Common myeloid progenitor, CD34-positive (primary cell): ENCODE results near the gene ILF2.

Experiments used
- CTCF ChIA-PET: fragments of 350-600 bp; sonication (Branson Sonifier 250); formaldehyde crosslinking; loops from one replicate; lab custom pipeline; 2021; ENCODE audit warnings: antibody characterized with exemption; lab: Charles Lee
- POLR2A ChIA-PET: fragments of 350-600 bp; sonication (Branson Sonifier 250); formaldehyde crosslinking; loops from one replicate; lab custom pipeline; 2021; ENCODE audit warnings: antibody characterized with exemption; lab: Charles Lee
- DNase-seq, 3 donors: peaks; one replicate each; pipeline versions ENCODE4 v3.0.0 to v3.0.0-alpha.2; 2013
- H3K27ac ChIP-seq, 2 experiments: 1 replicate in 1 of 2; 2 replicates in 1 of 2; pipeline ENCODE4 v1.7.0; 2013; ENCODE audit warnings: inconsistent platforms in 2 of 2, low read length in 2 of 2, mild to moderate bottlenecking in 2 of 2, low read depth in 1 of 2, moderate library complexity in 1 of 2; ENCODE audit not compliant: severe bottlenecking in 2 of 2, insufficient read depth in 1 of 2, poor library complexity in 1 of 2
- H3K27me3 ChIP-seq, 5 experiments: replicated peaks in 2 of 5; 1 replicate in 3 of 5; 2 replicates in 2 of 5; pipeline versions ENCODE4 v1.6.1 to v1.7.0; 2013; ENCODE audit warnings: low read length in 4 of 5, mild to moderate bottlenecking in 2 of 5, moderate library complexity in 2 of 5, inconsistent platforms in 1 of 5; ENCODE audit not compliant: insufficient read depth in 5 of 5, control insufficient read depth in 4 of 5
- H3K36me3 ChIP-seq, 4 experiments: 1 replicate in 2 of 4; 2 replicates in 2 of 4; pipeline versions ENCODE4 v1.6.1 to v1.7.0; 2013; ENCODE audit warnings: low read length in 3 of 4, control low read depth in 1 of 4, mild to moderate bottlenecking in 1 of 4; ENCODE audit not compliant: control insufficient read depth in 4 of 4, insufficient read depth in 4 of 4
- H3K4me1 ChIP-seq, 4 experiments: 1 replicate in 3 of 4; 2 replicates in 1 of 4; pipeline versions ENCODE4 v1.6.1 to v1.7.1; 2013; ENCODE audit warnings: low read length in 3 of 4, mild to moderate bottlenecking in 3 of 4, control low read depth in 1 of 4, inconsistent platforms in 1 of 4, moderate library complexity in 1 of 4; ENCODE audit not compliant: control insufficient read depth in 4 of 4, insufficient read depth in 4 of 4; ENCODE audit errors: control extremely low read depth in 1 of 4
- H3K4me3 ChIP-seq, 7 experiments: 1 replicate in 4 of 7; 2 replicates in 3 of 7; pipeline versions ENCODE4 v1.5.1 to v1.7.0; 2013; ENCODE audit warnings: mild to moderate bottlenecking in 7 of 7, low read length in 6 of 7, moderate library complexity in 6 of 7, inconsistent platforms in 2 of 7, low read depth in 2 of 7, control low read depth in 1 of 7; ENCODE audit not compliant: insufficient read depth in 4 of 7, control insufficient read depth in 1 of 7; ENCODE audit errors: extremely low read depth in 1 of 7
- H3K9me3 ChIP-seq, 5 experiments: 1 replicate in 4 of 5; 2 replicates in 1 of 5; pipeline versions ENCODE4 v1.6.1 to v1.7.1; 2013; ENCODE audit warnings: low read length in 4 of 5, mild to moderate bottlenecking in 2 of 5, inconsistent platforms in 1 of 5, low read depth in 1 of 5, moderate library complexity in 1 of 5; ENCODE audit not compliant: control insufficient read depth in 4 of 5, insufficient read depth in 2 of 5; ENCODE audit errors: control extremely low read depth in 1 of 5
- WGBS: methylation state at CpG from one replicate; pipeline ENCODE4 v1.1.5; 2013; ENCODE audit not compliant: insufficient coverage; 5-methylcytosine and 5-hydroxymethylcytosine counted together

ILF2 gene

DNA sequence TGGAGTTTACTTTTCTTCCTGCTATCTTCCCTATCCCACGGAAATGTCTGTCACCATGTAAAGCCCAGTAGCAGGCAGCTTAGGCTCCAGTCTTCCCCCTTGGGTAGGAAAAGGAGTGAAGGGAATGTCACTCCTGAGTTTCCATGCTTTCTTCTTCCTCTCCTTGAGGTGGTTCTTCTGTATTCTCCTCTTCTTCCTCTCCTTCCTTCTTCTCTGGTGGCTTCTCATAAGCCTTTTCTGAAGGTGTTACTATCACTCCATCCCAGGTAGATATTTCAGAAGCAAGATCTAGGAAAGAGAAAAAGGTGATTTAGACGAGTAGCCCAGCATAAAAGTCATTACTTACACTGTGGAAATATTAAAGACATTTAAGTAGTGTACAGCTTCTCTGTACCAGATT lies 8.5 kb downstream of the ILF2 start:
- POLR2A ChIA-PET, result interaction anchor here (0.6 to 1.3 kb wide), 3 partner anchors 23 to 28 kb away, joined by 3 to 4 read pairs (median 3); partner anchors contain the start of gene CHTOP
- WGBS, result no CpG with 5 or more reads among the region's 2 CpGs
- Histone ChIP-seq H3K27ac (no peak overlapping the region), H3K4me3 (no peak overlapping the region), H3K4me1 (peaks cover 3 to 18% (median 13%) of the 10 kb centered on the region in 4 experiments), H3K36me3 (peaks cover 21 to 65% (median 52%) of the 10 kb centered on the region in 4 experiments), H3K9me3 (no peaks in the 10 kb centered on the region), H3K27me3 (no peaks in the 10 kb centered on the region)
- CTCF ChIA-PET, result no interaction called here
- DNase-seq, result no peak

DNA sequence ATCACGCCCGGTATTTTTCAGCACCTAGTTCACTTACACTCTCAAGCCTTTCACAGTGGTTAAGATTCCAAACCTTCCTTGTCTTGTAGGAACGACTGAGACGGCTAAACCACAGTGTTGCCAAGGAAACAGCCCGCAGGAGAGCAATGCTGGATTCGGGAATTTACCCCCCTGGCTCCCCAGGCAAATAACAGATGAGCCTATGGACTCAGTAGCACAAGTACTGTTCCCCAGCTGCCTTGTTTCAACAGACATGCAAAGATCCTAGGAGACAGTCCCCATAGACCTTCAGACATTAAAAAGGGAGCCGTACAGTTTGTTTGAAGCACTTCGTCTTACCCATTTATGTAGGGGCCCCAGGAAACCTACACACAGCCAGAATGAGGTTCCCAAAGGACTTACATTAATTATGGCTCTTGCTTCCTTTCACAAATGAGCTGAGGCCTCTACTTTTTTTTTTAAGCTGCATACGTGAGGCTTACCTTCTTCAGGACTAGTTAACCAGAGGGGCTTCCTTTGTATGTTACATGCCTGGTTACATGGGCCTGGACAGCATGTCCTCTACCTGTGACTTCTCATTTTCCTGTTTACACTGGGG lies 9.6 kb downstream of the ILF2 start:
- Histone ChIP-seq H3K27me3 (no peaks in the 10 kb centered on the region), H3K27ac (no peak overlapping the region), H3K4me3 (no peak overlapping the region), H3K4me1 (peaks cover 3 to 18% (median 13%) of the 10 kb centered on the region in 4 experiments), H3K9me3 (no peaks in the 10 kb centered on the region), H3K36me3 (peaks cover 16 to 55% (median 44%) of the 10 kb centered on the region in 4 experiments)
- WGBS, result 88% methylated on average over 9 of the region's 9 CpGs
- DNase-seq, result no peak
- ChIA-PET POLR2A (interaction anchor here (0.7 to 1.3 kb wide), 3 partner anchors 22 to 36 kb away, joined by 3 to 4 read pairs (median 3); partner anchors contain the start of gene CHTOP), CTCF (no interaction called here)

DNA sequence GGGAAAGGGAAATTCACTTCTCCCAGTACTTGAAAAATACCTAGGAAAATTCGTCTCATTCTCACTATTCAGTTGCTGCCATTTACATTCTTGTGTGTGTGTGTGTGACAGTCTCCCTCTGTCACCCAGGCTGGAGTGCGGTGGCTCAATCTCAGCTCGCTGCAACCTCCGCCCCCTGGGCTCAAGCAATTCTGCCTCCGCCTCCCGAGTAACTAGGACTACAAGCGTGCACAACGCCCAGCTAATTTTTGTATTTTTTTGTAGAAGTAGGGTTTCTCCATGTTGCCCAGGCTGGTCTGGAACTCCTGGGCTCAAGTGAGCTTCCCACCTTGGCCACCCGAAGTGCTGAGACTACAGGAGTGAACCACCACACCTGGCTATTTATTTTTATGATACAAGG lies 11.1 kb downstream of the ILF2 start:
- ChIA-PET POLR2A (interaction anchor here (1.3 kb wide), 1 partner anchor 26 kb away, joined by 10 read pairs; the partner anchor contains the start of gene CHTOP), CTCF (interaction anchor here (1.3 to 1.5 kb wide), 3 partner anchors 10 to 16 kb away, joined by 4 to 6 read pairs (median 4); partner anchors contain the start of gene ILF2)
- Histone ChIP-seq H3K9me3 (no peaks in the 10 kb centered on the region), H3K27ac (no peak overlapping the region), H3K27me3 (no peaks in the 10 kb centered on the region), H3K4me3 (peak overlapping the region in 5 of 7 experiments; percentile 77 to 97 (median 90)), H3K36me3 (peaks cover 10 to 39% (median 32%) of the 10 kb centered on the region in 4 experiments), H3K4me1 (peaks cover 3 to 18% (median 13%) of the 10 kb centered on the region in 4 experiments)
- WGBS, result 100% methylated on average over 8 of the region's 9 CpGs
- DNase-seq, result no peak

DNA sequence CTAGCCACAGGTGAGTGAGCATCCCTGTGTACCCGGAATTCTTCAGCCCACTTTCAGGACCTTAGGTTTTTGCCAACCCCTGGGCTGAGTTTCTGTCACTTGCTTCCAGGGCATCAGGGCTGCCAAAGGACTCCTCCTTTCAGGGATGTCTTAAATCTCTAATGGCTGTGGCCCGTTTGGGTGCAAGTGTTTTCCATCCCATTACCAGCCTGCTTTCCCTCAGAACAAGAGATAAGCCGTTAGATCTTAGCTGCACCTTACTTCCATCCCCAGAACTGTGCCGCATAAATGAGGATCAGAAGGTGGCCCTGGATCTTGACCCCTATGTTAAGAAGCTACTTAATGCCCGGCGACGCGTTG lies 11.6 kb downstream of the ILF2 start:
- H3K4me3 ChIP-seq, result peak overlapping the region; percentile 66 to 97 (median 88)
- ChIA-PET POLR2A (interaction anchor here (1.3 kb wide), 1 partner anchor 25 kb away, joined by 10 read pairs; the partner anchor contains the start of gene CHTOP), CTCF (interaction anchor here (0.9 to 1.5 kb wide), 4 partner anchors 10 to 93 kb away, joined by 3 to 6 read pairs (median 4); partner anchors contain the start of gene ILF2)
- peak overlapping the region; percentile 77 to 85 for H3K27ac ChIP-seq
- H3K36me3 ChIP-seq, result peaks cover 7 to 34% (median 27%) of the 10 kb centered on the region in 4 experiments
- 63% methylated on average over 8 of the region's 8 CpGs for WGBS
- H3K27me3 ChIP-seq, result no peaks in the 10 kb centered on the region
- no peak for DNase-seq
- H3K9me3 ChIP-seq, result no peaks in the 10 kb centered on the region
- H3K4me1 ChIP-seq, result peaks cover 3 to 18% (median 13%) of the 10 kb centered on the region in 4 experiments

DNA sequence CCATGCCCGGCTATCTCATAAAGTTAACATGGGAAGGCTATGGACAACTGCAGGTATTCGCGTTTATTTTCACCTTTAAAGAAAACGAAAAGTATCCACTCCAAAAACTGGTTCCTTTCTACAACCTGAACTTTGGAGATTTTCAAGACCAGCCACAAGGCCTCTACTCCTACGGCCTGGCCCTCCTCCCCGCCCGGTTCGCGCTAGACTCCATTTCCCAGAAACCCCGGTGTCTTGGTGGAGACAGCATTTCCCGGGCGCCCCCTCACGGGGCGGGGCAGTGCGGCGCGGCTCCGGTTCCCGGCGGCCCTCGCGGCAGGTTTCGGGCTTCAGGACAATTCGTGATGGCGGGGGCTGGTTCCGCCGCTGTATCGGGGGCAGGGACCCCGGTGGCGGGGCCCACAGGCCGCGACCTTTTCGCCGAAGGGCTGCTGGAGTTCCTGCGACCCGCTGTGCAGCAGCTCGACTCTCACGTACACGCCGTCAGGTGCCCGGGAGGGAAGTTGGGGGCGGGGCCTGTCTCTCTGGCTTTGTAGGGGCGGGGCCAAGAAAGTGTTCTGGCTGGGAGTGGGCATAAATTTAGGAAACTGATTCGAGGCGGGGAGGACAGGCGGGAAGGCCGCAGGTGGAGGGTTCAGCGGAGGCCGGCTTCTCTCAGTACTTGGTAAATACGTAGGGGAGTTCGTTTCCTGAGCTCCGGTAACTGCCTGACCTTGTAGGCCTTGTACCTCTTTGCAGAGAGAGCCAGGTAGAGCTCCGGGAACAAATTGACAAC lies 12.2 kb downstream of the ILF2 start, which contains the start of gene SNAPIN:
TSS of gene SNAPIN (plus strand) at position 304 of the 775 bp plus-strand sequence. CDS start at position 345, 41 bp downstream.
- peaks cover 3 to 18% (median 13%) of the 10 kb centered on the region in 4 experiments for H3K4me1 ChIP-seq
- H3K4me3 ChIP-seq, result peak within 1 kb of the TSS; percentile 66 to 97 (median 88)
- H3K27ac ChIP-seq, result peak within 1 kb of the TSS; percentile 77 to 85
- ChIA-PET CTCF (interaction anchor here (0.7 to 1.5 kb wide), 5 partner anchors 9 to 94 kb away, joined by 3 to 6 read pairs (median 4); partner anchors contain the start of gene ILF2), POLR2A (interaction anchor here (1.0 to 1.3 kb wide), 2 partner anchors 19 to 24 kb away, joined by 3 to 10 read pairs; partner anchors contain the start of gene CHTOP)
- H3K9me3 ChIP-seq, result no peaks in the 10 kb centered on the region
- peak; percentile 89 to 93 (median 92) for DNase-seq
- WGBS, result under 1% methylated on average over 50 of the region's 53 CpGs
- no peaks in the 10 kb centered on the region for H3K27me3 ChIP-seq
- H3K36me3 ChIP-seq, result peaks cover 7 to 29% (median 22%) of the 10 kb centered on the region in 4 experiments

DNA sequence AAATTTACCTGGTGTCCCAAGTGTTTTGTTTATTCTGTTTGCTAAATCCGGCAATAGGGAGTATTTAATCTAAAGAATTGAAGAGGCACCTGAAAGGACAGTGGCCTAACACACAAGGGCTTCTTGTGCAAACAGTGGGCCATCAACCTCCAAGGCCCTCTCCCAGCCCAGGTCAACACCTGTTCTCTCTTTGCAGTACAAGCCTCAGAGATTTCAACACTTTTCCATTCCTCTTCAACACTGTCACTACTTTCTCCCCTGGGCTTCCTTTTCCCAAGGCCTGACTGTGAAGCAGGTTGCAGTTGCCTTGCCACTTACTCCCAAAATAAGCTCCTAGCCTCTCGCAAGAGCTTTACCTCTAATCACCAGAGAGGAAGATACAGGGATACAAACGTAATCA lies 15.5 kb downstream of the ILF2 start:
- POLR2A ChIA-PET, result no interaction called here
- Histone ChIP-seq H3K27me3 (no peaks in the 10 kb centered on the region), H3K4me1 (peaks cover 3 to 27% (median 20%) of the 10 kb centered on the region in 4 experiments), H3K9me3 (no peaks in the 10 kb centered on the region), H3K36me3 (no peaks in the 10 kb centered on the region), H3K4me3 (no peak overlapping the region), H3K27ac (no peak overlapping the region)
- WGBS, result 80% methylated on average over 1 of the region's 3 CpGs
- DNase-seq, result no peak
- CTCF ChIA-PET, result interaction anchor here (1.1 kb wide), 1 partner anchor 12 kb away, joined by 3 read pairs; no protein-coding TSS in a partner anchor
